GM18502 (cell line): Measurements from ENCODE around the gene MBD3.
"Not testable (repeated sequence)": the region's sequence is repeated elsewhere in the genome, so short reads cannot be mapped to it uniquely, and the experiment has no call there.

Experiments used
- ATAC-seq: cut with Tn5 transposase; IDR thresholded peaks from one replicate; pipeline ENCODE4 v1.9.1; 2021; ENCODE audit warnings: mild to moderate bottlenecking; ENCODE audit not compliant: unreplicated experiment, poor library complexity

The MBD3 gene

GRCh38 chr19:1592755-1593500, at the start of gene MBD3:
MBD3 (minus strand) TSS chr19:1592865; CDS start chr19:1592631, 234 bp downstream.
- peak; percentile 69 for ATAC-seq

GRCh38 chr19:1640893-1641448, 48.3 kb upstream of the MBD3 start:
- not testable (repeated sequence) for ATAC-seq

GRCh38 chr19:1636325-1637236, 43.9 kb upstream of the MBD3 start:
- no peak for ATAC-seq

- ATAC-seq = no peak
Measured at GRCh38 chr19:1634938-1635243, 42.2 kb upstream of the MBD3 start.

GRCh38 chr19:1634242-1634937, 41.7 kb upstream of the MBD3 start:
- ATAC-seq = no peak

GRCh38 chr19:1633269-1633826, 40.7 kb upstream of the MBD3 start:
- ATAC-seq = no peak

- ATAC-seq = no peak
Measured at GRCh38 chr19:1632462-1633268, 40.0 kb upstream of the MBD3 start.

- ATAC-seq = no peak
Measured at GRCh38 chr19:1631557-1632100, 39.0 kb upstream of the MBD3 start.

GRCh38 chr19:1630811-1631210, 38.1 kb upstream of the MBD3 start:
- no peak for ATAC-seq

GRCh38 chr19:1630012-1630411, 37.3 kb upstream of the MBD3 start:
- ATAC-seq = no peak

- no peak for ATAC-seq
Measured at GRCh38 chr19:1629256-1629808, 36.7 kb upstream of the MBD3 start.

- ATAC-seq = no peak
Measured at GRCh38 chr19:1627194-1627593, 34.5 kb upstream of the MBD3 start.

- ATAC-seq = no peak
Measured at GRCh38 chr19:1626417-1627010, 33.8 kb upstream of the MBD3 start.

- no peak for ATAC-seq
Measured at GRCh38 chr19:1624458-1624857, 31.8 kb upstream of the MBD3 start.

- ATAC-seq = no peak
Measured at GRCh38 chr19:1622541-1622940, 29.9 kb upstream of the MBD3 start.

GRCh38 chr19:1622007-1622406, 29.3 kb upstream of the MBD3 start:
- ATAC-seq = no peak

- no peak for ATAC-seq
Measured at GRCh38 chr19:1621574-1621973, 28.9 kb upstream of the MBD3 start.

- ATAC-seq = no peak
Measured at GRCh38 chr19:1621021-1621420, 28.4 kb upstream of the MBD3 start.

GRCh38 chr19:1620502-1620901, 27.8 kb upstream of the MBD3 start:
- no peak for ATAC-seq
